ENCODE results near the gene ZNF71. TPM values are rescaled to one million over a fixed set of nuclear protein-coding genes. Genes with fewer than 3 reads are reported as not detected.
"Not testable (repeated sequence)": the region's sequence is repeated elsewhere in the genome, so short reads cannot be mapped to it uniquely, and the experiment has no call there.

Gene ZNF71
- total RNA-seq, 2 donors from 2014 or later: 4.8 to 8.5 TPM

- not testable (repeated sequence) for H3K27me3 Mint-ChIP-seq; H3K27ac Mint-ChIP-seq; ATAC-seq; H3K36me3 Mint-ChIP-seq; H3K9me3 Mint-ChIP-seq; DNase-seq (ENCODE audit: low spot score); H3K4me3 Mint-ChIP-seq
- peaks cover 7 to 15% of the 10 kb centered on the region in 2 donors for H3K4me1 Mint-ChIP-seq (ENCODE audit: low read depth in 2 of 2)
These were observed 77.5 kb downstream of the ZNF71 start for GRCh38 chr19:56672610-56673009.

Other genes starting within 250 kb of the ZNF71 start
- 1 to 10 TPM in 1 of 2 donors, under 1 TPM in 1; 0.95 to 3.4 TPM for gene ZNF582, start 201.8 kb upstream of the ZNF71 start, total RNA-seq
- gene ZNF583, start 191.0 kb upstream of the ZNF71 start, total RNA-seq: 1 to 10 TPM; 3.1 to 3.2 TPM
- gene ZNF667, start 118.0 kb upstream of the ZNF71 start, total RNA-seq: under 1 TPM; 0.17 to 0.40 TPM
- 1 to 10 TPM in 1 of 2 donors, under 1 TPM in 1; 0.20 to 1.1 TPM for gene ZNF471, start 87.4 kb upstream of the ZNF71 start, total RNA-seq
- 1 to 10 TPM in 1 of 2 donors, under 1 TPM in 1; 0.64 to 3.5 TPM for gene ZFP28, start 56.4 kb upstream of the ZNF71 start, total RNA-seq
- 1 to 10 TPM; 2.3 to 6.7 TPM for gene ZNF470, start 27.8 kb upstream of the ZNF71 start, total RNA-seq
- gene SMIM17, start 47.9 kb downstream of the ZNF71 start, total RNA-seq: not detected
- under 1 TPM; 0.25 to 0.74 TPM for gene ZNF835, start 76.5 kb downstream of the ZNF71 start, total RNA-seq
- not detected for gene PEG3, start 245.4 kb downstream of the ZNF71 start, total RNA-seq
- gene ZIM2, start 245.4 kb downstream of the ZNF71 start, total RNA-seq: not detected